Adrenal gland (tissue), 12 donors: ENCODE results near the gene MACROD2. TPM values are rescaled to one million over a fixed set of nuclear protein-coding genes. Genes with fewer than 3 reads are reported as not detected.
"Not testable (repeated sequence)": the region's sequence is repeated elsewhere in the genome, so short reads cannot be mapped to it uniquely, and the experiment has no call there.

ENCODE experiments used
- DNase-seq, 7 donors: peaks; one replicate each; pipeline ENCODE4 v3.0.0-alpha.2; 2019 to 2020
- H3K27ac ChIP-seq, 5 donors: fragments of 200-600 bp; sonication (generic) in 4 of 5; 1 replicate in 3 of 5; 2 replicates in 2 of 5; pipeline versions ENCODE4 v1.5.1 to v1.8.0; 2016 to 2020; ENCODE audit warnings: mild to moderate bottlenecking in 1 of 5
- H3K27me3 ChIP-seq: fragments of 200-600 bp; 2 replicates; pipeline ENCODE4 v1.8.0; 2021
- H3K36me3 ChIP-seq, 2 donors: fragments of 200-600 bp; replicated peaks in 1 of 2; 1 replicate in 1 of 2; 2 replicates in 1 of 2; pipeline versions ENCODE4 v1.5.1 to v1.8.0; 2018 to 2022
- H3K4me1 ChIP-seq, 2 donors: fragments of 200-600 bp; replicated peaks in 1 of 2; 1 replicate in 1 of 2; 2 replicates in 1 of 2; pipeline versions ENCODE4 v1.5.1 to v1.8.0; 2018 to 2021
- H3K4me3 ChIP-seq, 4 donors: fragments of 200-600 bp; sonication (generic) in 3 of 4; one replicate each; pipeline ENCODE4 v1.5.1; 2016 to 2018
- H3K9me3 ChIP-seq, 3 donors: fragments of 200-600 bp; sonication (generic) in 1 of 3; replicated peaks in 1 of 3; 1 replicate in 2 of 3; 2 replicates in 1 of 3; pipeline versions ENCODE4 v1.5.1 to v1.8.0; 2016 to 2021
- CTCF ChIP-seq, 6 experiments: fragments of 450-650 bp in 4 of 6; fragments of 200-600 bp in 2 of 6; sonication (generic) in 1 of 6; IDR thresholded peaks; 1 replicate in 5 of 6; 2 replicates in 1 of 6; pipeline versions ENCODE4 v1.5.1 to v1.8.0; 2016 to 2021; ENCODE audit warnings: antibody characterized with exemption in 6 of 6, mild to moderate bottlenecking in 2 of 6, moderate library complexity in 1 of 6
- POLR2A ChIP-seq, 2 donors: fragments of 450-650 bp; IDR thresholded peaks; one replicate each; pipeline ENCODE4 v1.6.1; 2017; ENCODE audit warnings: antibody characterized with exemption in 2 of 2, mild to moderate bottlenecking in 2 of 2, moderate library complexity in 1 of 2
- WGBS, 4 donors: extraction: QIAGEN DNeasy Blood & Tissue Kit in 2 of 4; methylation state at CpG; one replicate each; pipeline versions ENCODE4 v1.1.5 to v1.1.7; 2013 to 2017; 5-methylcytosine and 5-hydroxymethylcytosine counted together
- intact Hi-C, 2 donors: fragments of 100-400 bp; cut with DNase I; formaldehyde crosslinking; loops; one replicate each; pipeline versions ENCODE4 v1.14.1 to v1.15.0; 2022 to 2023
- polyA plus RNA-seq, 3 donors: library from polyadenylated mRNA; stranded (reverse); fragments of 200-250 nt in 2 of 3; fragments of 350-450 nt in 1 of 3; fragmentation: Illumina TruSeq in 1 of 3; extraction: RNeasy Lipid Tissue Mini Kit (QIAGEN cat#74804) in 1 of 3; gene quantifications; one replicate each; pipeline ENCODE4 v1.2.3, GENCODE V29; 2013 to 2014
- total RNA-seq, 9 donors: library from RNA; depleted of rRNA in 4 of 9; stranded (reverse); fragments of >200 nt in 4 of 9; fragments of 120-200 nt in 1 of 9; fragmentation: NEBNext Ultra II Directional in 1 of 9; extraction: Animal tissue kit (Norgen Biotek cat#: 25700) in 1 of 9; gene quantifications; one replicate each; pipeline versions ENCODE4 v1.1.0 to v1.2.4, GENCODE V29; 2013 to 2023
- donor health status: healthy with polysubstance abuse.
- donor health status: Bipolar disorder and iron deficiency.
- donor health status: DM: yes; HTN: yes; CAD: no.
- donor health status: DM: no; HTN: no; CAD: no.
- donor health status: DM: no; HTN: no; CAD: no.
- donor health status: DM: yes; HTN: yes; CAD: no.

The MACROD2 gene
- total and polyA plus RNA-seq, 12 donors, result 1.1 to 21.2 (median 6.4) TPM

- H3K27ac ChIP-seq, result no peak overlapping the region
- no peak for DNase-seq
- H3K36me3 ChIP-seq, result no peaks in the 10 kb centered on the region
- H3K4me3 ChIP-seq, result no peak overlapping the region
- no peaks in the 10 kb centered on the region for H3K9me3 ChIP-seq
- no peaks in the 10 kb centered on the region for H3K27me3 ChIP-seq
- WGBS, 4 donors, result 91 to 97% (median 93%) methylated on average over 1 of the region's 1 CpG
- no peaks in the 10 kb centered on the region for H3K4me1 ChIP-seq
- intact Hi-C loops, result no loop called here
- TF ChIP-seq CTCF (IDR thresholded peaks at IDR 0.05), result no peak
- TF ChIP-seq POLR2A (IDR thresholded peaks at IDR 0.05), result no peak
Observed at GRCh38 chr20:14208956-14209355, 213.6 kb downstream of the MACROD2 start.

GRCh38 chr20:14210146-14210545 is 214.8 kb downstream of the MACROD2 start:
- Histone ChIP-seq H3K9me3 (no peaks in the 10 kb centered on the region), H3K4me3 (no peak overlapping the region), H3K4me1 (no peaks in the 10 kb centered on the region), H3K27ac (no peak overlapping the region), H3K36me3 (no peaks in the 10 kb centered on the region), H3K27me3 (no peaks in the 10 kb centered on the region)
- 88 to 94% (median 91%) methylated on average over 1 of the region's 1 CpG for WGBS, 4 donors
- TF ChIP-seq POLR2A (IDR thresholded peaks at IDR 0.05) (no peak), CTCF (IDR thresholded peaks at IDR 0.05) (no peak)
- DNase-seq, result no peak
- intact Hi-C loops, result no loop called here

- H3K9me3 ChIP-seq, result no peaks in the 10 kb centered on the region
- no peak overlapping the region for H3K4me3 ChIP-seq
- TF ChIP-seq POLR2A (IDR thresholded peaks at IDR 0.05) (no peak), CTCF (IDR thresholded peaks at IDR 0.05) (no peak)
- no peaks in the 10 kb centered on the region for H3K36me3 ChIP-seq
- 65 to 81% (median 73%) methylated on average over 1 of the region's 1 CpG for WGBS, 4 donors
- DNase-seq, result no peak
- no peaks in the 10 kb centered on the region for H3K4me1 ChIP-seq
- no peak overlapping the region for H3K27ac ChIP-seq
- intact Hi-C loops, result no loop called here
- H3K27me3 ChIP-seq, result no peaks in the 10 kb centered on the region
Observed at GRCh38 chr20:14214046-14214445, 218.7 kb downstream of the MACROD2 start.

- H3K4me1 ChIP-seq, DNase-seq, H3K4me3 ChIP-seq, H3K9me3 ChIP-seq, H3K36me3 ChIP-seq, intact Hi-C loops, H3K27me3 ChIP-seq, H3K27ac ChIP-seq: not testable (repeated sequence)
- 79 to 88% (median 81%) methylated on average over 1 of the region's 1 CpG for WGBS, 4 donors
Observed at GRCh38 chr20:14215880-14216279, 220.6 kb downstream of the MACROD2 start.

GRCh38 chr20:14219801-14220461 is 224.6 kb downstream of the MACROD2 start:
- DNase-seq, result no peak
- H3K4me1 ChIP-seq, result no peaks in the 10 kb centered on the region
- intact Hi-C loops, result no loop called here
- H3K27me3 ChIP-seq, result no peaks in the 10 kb centered on the region
- TF ChIP-seq POLR2A (IDR thresholded peaks at IDR 0.05) (no peak), CTCF (IDR thresholded peaks at IDR 0.05) (no peak)
- H3K9me3 ChIP-seq, result no peaks in the 10 kb centered on the region
- 78 to 89% (median 86%) methylated on average over 2 to 4 of the region's 4 CpGs for WGBS, 4 donors
- no peak overlapping the region for H3K27ac ChIP-seq
- H3K36me3 ChIP-seq, result no peaks in the 10 kb centered on the region
- no peak overlapping the region for H3K4me3 ChIP-seq
